BJ (cell line): ENCODE data around the gene ADCYAP1R1. TPM values are rescaled to one million over a fixed set of nuclear protein-coding genes. Genes with fewer than 3 reads are reported as not detected.

Experiments
- CTCF ChIA-PET: fragments of 350-600 bp; formaldehyde crosslinking; extraction: SDS; loops from one replicate; lab custom pipeline; 2021; ENCODE audit warnings: antibody characterized with exemption, inconsistent platforms; lab: Yijun Ruan, JAX
- POLR2A ChIA-PET: fragments of 300-600 bp; sonication (Branson Sonifier 250); formaldehyde crosslinking; extraction: SDS; loops from one replicate; lab custom pipeline; 2021; ENCODE audit warnings: antibody characterized with exemption; lab: Charles Lee
- DNase-seq: peaks from one replicate; pipeline ENCODE4 v3.0.0-alpha.2; 2011; ENCODE audit warnings: low read depth
- H3K27me3 ChIP-seq: 2 replicates; pipeline ENCODE4 v1.6.0; 2011; ENCODE audit warnings: low read length; ENCODE audit not compliant: control insufficient read depth, insufficient read depth
- H3K36me3 ChIP-seq: 2 replicates; pipeline ENCODE4 v1.5.1; 2011; ENCODE audit warnings: low read length; ENCODE audit not compliant: control insufficient read depth, insufficient read depth
- H3K4me3 ChIP-seq: 2 replicates; pipeline ENCODE4 v1.5.1; 2011; ENCODE audit warnings: low read depth, mild to moderate bottlenecking, control low read depth, low read length
- CTCF ChIP-seq: IDR thresholded peaks from 2 replicates; pipeline ENCODE4 v1.5.1; 2011; ENCODE audit warnings: low read depth, mild to moderate bottlenecking, control low read depth, inconsistent platforms, low read length, moderate library complexity; ENCODE audit not compliant: insufficient read depth
- polyA plus RNA-seq: library from polyadenylated mRNA; depleted of rRNA; stranded (reverse); fragments of >200 nt; gene quantifications from 2 replicates; pipeline ENCODE4 v1.2.3, GENCODE V29; 2011

Gene ADCYAP1R1
- polyA plus RNA-seq, 1 experiment = not detected

- no peaks in the 10 kb centered on the region for H3K36me3 ChIP-seq
- no peaks in the 10 kb centered on the region for H3K27me3 ChIP-seq
- ChIA-PET CTCF (interaction anchor here (3.4 kb wide), 1 partner anchor 23 kb away, joined by 16 read pairs; no protein-coding TSS in a partner anchor), POLR2A (interaction anchor here (0.6 kb wide), 1 partner anchor 40 kb away, joined by 8 read pairs; no protein-coding TSS in a partner anchor)
- H3K4me3 ChIP-seq = no peak overlapping the region
- no peak for TF ChIP-seq CTCF
- DNase-seq = no peak
Measured at GRCh38 chr7:31099451-31100444, 47.6 kb downstream of the ADCYAP1R1 start.

GRCh38 chr7:31100445-31100844 is 48.3 kb downstream of the ADCYAP1R1 start:
- Histone ChIP-seq H3K4me3 (no peak overlapping the region), H3K36me3 (no peaks in the 10 kb centered on the region), H3K27me3 (no peaks in the 10 kb centered on the region)
- ChIA-PET CTCF (interaction anchor here (3.4 kb wide), 1 partner anchor 22 kb away, joined by 16 read pairs; no protein-coding TSS in a partner anchor), POLR2A (interaction anchor here (0.6 kb wide), 1 partner anchor 41 kb away, joined by 8 read pairs; no protein-coding TSS in a partner anchor)
- no peak for TF ChIP-seq CTCF
- no peak for DNase-seq

GRCh38 chr7:31100871-31101270 is 48.8 kb downstream of the ADCYAP1R1 start:
- ChIA-PET POLR2A (no interaction called here), CTCF (no interaction called here)
- H3K27me3 ChIP-seq = no peaks in the 10 kb centered on the region
- no peaks in the 10 kb centered on the region for H3K36me3 ChIP-seq
- no peak for DNase-seq
- H3K4me3 ChIP-seq = no peak overlapping the region
- no peak for TF ChIP-seq CTCF

- H3K4me3 ChIP-seq = no peak overlapping the region
- H3K36me3 ChIP-seq = no peaks in the 10 kb centered on the region
- CTCF ChIA-PET = no interaction called here
- H3K27me3 ChIP-seq = no peaks in the 10 kb centered on the region
- POLR2A ChIA-PET = no interaction called here
- DNase-seq = no peak
- no peak for TF ChIP-seq CTCF
Measured at GRCh38 chr7:31101544-31101943, 49.4 kb downstream of the ADCYAP1R1 start.
